NB4 (cell line): ENCODE measurements around the gene REG3A.

Source experiments
- MYC ChIP-seq: IDR thresholded peaks from 2 replicates; pipeline ENCODE4 v1.6.1; 2011; ENCODE audit warnings: low read depth, low read length
- POLR2A ChIP-seq: IDR thresholded peaks from 2 replicates; pipeline ENCODE4 v1.6.1; 2011; ENCODE audit warnings: mild to moderate bottlenecking; ENCODE audit not compliant: insufficient read length; ENCODE audit errors: extremely low read depth
- TF ChIP-seq, protein P1 (sequence below): IDR thresholded peaks from one replicate; pipeline ENCODE4 v1.5.1; 2012; ENCODE audit warnings: low read depth, low read length

DNA sequence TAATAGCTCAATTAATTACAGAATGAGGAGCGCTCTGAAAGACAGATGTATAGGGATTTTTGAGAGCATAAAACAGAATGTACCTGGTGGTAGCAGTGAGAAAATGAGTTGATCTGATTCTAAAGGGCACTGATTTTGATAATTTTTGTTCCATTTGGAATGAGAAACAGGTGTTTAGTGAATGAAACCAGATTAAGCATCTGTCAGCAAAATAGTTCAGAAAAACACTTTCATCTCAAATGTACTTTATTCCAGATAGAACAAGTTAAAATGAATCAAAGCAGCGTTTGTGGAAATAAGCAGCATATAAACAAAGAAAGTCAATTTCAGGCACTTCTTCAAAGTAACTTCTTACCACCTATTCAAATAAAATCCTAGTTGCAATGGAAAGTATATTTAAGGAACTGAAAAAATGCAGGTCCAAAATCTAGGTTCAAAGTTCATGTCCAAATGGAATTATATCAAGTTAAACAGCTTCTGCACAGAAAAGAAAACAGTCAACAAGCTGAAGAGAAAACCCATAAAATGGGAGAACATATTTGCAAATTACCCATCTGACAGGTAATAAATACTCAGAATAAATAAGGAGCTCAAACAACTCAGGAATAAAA is 11.9 kb upstream of the REG3A start:
- no peak for TF ChIP-seq POLR2A
- no peak for TF ChIP-seq MYC
- TF ChIP-seq, protein P1, sequence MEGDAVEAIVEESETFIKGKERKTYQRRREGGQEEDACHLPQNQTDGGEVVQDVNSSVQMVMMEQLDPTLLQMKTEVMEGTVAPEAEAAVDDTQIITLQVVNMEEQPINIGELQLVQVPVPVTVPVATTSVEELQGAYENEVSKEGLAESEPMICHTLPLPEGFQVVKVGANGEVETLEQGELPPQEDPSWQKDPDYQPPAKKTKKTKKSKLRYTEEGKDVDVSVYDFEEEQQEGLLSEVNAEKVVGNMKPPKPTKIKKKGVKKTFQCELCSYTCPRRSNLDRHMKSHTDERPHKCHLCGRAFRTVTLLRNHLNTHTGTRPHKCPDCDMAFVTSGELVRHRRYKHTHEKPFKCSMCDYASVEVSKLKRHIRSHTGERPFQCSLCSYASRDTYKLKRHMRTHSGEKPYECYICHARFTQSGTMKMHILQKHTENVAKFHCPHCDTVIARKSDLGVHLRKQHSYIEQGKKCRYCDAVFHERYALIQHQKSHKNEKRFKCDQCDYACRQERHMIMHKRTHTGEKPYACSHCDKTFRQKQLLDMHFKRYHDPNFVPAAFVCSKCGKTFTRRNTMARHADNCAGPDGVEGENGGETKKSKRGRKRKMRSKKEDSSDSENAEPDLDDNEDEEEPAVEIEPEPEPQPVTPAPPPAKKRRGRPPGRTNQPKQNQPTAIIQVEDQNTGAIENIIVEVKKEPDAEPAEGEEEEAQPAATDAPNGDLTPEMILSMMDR, result no peak
